HG03280 (cell line): Measurements from ENCODE around the gene FBLIM1.
"Not testable (repeated sequence)": the region's sequence is repeated elsewhere in the genome, so short reads cannot be mapped to it uniquely, and the experiment has no call there.

ENCODE experiments used
- ATAC-seq: cut with Tn5 transposase; IDR thresholded peaks from one replicate; pipeline ENCODE4 v1.9.1; 2021; ENCODE audit warnings: mild to moderate bottlenecking, moderate library complexity; ENCODE audit not compliant: unreplicated experiment

The FBLIM1 gene

GRCh38 chr1:15803380-15803779 is 44.8 kb downstream of the FBLIM1 start:
- ATAC-seq: no peak

GRCh38 chr1:15804060-15804459 is 45.5 kb downstream of the FBLIM1 start:
- no peak for ATAC-seq

DNA sequence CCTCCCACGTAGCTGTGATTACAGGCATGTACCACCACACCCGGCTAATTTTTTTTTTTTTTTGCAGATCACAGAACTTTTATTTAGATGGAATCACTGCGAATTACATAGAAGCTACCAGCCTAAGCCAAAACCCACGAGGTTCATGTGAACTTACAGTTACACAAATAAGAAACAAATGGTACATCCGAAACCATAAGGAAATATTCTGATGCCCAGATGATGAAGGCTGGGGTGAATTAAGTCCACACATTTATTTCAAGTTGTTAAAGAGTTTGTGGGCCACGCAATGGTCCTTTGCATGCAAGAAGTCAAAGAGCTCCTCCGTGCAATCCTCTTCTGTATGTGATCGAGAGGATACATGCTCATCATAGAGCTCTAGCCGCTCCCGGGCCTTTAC is 48.5 kb downstream of the FBLIM1 start:
- ATAC-seq: no peak

DNA sequence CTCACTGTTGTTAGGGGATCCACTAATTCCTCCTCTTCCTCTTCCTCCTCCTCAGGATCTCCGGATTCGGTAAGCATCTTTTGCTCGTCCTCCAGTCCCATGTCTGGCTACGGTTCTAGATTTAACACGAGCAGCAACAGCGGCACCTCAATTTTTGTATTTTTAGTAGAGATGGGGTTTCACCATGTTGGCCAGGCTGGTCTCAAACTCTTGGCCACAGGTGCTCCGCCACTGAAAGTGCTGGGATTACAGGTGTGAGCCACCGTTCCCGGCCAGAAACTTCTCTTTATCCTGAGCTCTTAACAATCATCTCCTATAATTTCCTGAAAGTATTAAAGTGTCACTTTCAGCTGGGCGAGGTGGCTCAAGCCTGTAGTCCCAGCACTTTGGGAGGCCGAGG is 49.0 kb downstream of the FBLIM1 start, which contains the start of gene UQCRHL:
UQCRHL (minus strand) TSS at position 101 of the 400 bp plus-strand sequence; CDS start at position 101, 0 bp downstream.
- not testable (repeated sequence) for ATAC-seq

DNA sequence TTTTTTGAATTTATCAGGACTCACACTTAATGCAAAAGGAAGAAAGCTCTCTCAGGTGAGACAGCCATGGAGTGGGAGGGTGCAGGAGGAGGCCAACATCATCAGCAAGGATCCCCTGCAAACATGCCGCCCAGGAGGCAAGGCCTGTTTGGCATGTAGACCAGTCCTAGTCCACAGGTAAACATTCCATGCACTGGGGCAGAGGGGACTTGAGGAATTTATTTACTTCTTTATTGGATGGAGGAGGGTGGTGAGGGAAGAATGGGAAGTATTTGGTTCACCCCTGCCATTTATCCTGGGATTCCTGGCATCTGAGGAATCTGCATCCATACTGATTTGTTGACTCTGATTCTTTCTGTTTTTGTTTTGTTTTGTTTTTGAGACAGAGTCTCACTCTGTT is 50.4 kb downstream of the FBLIM1 start:
- ATAC-seq: no peak

- no peak for ATAC-seq
Measured at GRCh38 chr1:15810073-15810472, 51.5 kb downstream of the FBLIM1 start.

DNA sequence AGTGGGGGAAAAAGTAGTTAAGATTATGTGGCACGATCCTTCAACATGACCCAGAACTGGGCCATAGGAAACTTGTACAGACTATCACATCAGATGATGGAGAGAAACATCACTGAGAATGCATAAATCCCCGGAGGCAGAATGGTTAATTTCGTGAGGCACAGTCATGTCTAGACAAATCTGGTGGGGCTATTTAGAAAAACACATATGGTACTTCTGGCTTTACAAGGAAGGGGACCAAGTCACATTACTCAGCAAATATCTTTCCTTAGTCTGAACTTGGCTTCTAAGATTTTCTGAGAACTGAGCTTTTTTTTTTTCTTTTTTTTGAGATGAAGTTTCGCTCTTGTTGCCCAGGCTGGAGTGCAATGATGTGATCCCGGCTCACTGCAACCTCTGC is 58.1 kb downstream of the FBLIM1 start:
- no peak for ATAC-seq

DNA sequence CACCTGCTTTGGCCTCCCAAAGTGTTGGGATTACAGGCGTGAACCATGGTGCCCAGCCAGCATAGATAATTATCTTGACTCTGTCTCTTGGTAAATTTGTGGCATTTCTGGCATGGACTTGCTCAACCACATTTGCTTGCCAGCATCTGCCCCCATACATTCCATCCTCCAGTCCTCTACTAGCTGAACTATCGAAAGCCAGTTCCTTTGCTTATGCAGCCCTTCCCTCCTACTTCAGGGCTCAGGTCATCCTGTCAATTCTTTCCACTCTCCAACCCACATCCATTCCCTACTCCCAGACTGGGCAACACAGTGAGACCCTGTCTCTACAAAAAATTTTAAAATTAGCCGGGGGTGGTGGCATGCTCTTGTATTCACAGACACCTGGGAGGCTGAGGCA is 61.9 kb downstream of the FBLIM1 start:
- no peak for ATAC-seq

DNA sequence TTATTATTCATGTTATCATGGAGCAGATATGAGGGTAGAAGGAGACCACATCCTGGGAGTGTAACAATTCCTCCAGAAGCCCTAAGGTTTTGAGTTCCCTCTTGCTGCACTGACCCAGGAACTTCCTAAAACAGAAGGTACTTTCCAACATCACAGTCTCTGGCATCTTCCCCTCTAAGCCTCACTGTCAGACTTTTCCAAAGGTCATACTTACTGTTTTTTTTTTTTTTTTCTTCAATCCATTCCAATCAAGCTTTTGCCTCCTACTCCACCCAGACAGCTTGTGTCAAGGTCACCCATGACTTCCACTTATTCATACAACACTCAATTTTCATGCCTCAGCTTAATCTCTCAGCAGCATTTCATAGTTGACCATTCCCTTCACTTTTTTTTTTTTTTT is 67.2 kb downstream of the FBLIM1 start:
- no peak for ATAC-seq

- ATAC-seq: no peak
Measured at GRCh38 chr1:15826810-15827507, 68.4 kb downstream of the FBLIM1 start.

GRCh38 chr1:15827567-15827966 is 69.0 kb downstream of the FBLIM1 start:
- not testable (repeated sequence) for ATAC-seq

DNA sequence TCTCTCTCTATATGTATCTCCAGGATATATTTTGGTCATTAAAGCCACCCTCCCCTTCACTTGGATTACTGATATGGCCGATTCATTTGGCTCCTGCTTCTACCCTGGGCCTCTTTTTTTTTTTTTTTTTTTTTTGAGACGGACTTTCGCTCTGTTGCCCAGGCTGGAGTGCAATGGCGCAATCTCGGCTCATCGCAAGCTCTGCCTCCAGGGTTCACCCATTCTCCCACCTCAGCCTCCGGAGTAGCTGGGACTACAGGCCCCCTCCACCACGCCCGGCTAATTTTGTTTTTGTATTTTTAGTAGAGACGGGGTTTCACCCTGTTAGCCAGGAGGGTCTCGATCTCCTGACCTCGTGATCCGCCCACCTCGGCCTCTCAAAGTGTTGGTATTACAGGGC is 70.3 kb downstream of the FBLIM1 start:
- not testable (repeated sequence) for ATAC-seq

DNA sequence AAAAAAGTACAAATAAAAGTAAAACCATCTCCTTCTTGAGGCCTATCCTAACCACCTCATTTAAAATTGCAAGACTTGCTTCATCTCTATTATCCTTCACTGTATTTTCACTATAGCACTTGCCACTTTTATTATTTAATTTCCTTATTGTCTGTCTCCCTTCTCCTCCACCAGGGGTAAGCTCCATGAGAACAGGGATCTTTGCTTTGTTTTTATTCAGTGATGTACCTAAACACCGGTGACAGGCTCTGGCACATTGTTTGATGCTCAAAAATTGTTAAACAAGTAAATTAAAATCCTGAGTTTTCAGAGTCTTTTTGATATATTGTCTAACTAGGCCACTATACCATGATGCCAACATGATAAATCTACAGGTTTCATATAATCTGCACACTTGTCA is 71.7 kb downstream of the FBLIM1 start:
- no peak for ATAC-seq

DNA sequence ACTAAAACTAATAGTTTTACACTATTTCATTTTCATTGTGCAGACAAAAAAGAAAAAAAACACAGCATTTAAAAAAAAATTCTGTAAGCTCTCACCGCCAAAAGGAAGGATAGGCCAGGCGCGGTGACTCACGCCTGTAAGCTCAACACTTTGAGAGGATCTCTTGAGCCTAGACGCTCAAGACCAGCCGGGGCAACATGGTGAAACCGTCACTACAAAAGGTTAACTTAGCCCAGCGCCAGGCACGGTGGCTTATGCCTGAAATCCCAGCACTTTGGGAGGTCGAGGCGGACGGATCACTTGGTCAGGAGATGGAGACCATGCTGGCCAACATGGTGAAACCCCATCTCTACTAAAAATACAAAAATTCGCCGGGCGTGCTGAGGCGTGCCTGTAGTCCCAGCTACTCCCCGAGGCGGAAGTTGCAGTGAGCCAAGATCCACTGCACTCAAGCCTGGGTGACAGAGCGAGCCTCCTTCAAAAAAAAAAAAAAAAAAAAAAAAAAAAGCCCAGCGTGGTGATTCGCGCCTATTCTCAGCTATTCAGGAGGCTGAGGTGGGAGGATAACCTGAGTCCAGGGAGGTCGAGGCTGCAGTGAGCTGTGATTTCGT is 74.6 kb downstream of the FBLIM1 start:
- no peak for ATAC-seq

DNA sequence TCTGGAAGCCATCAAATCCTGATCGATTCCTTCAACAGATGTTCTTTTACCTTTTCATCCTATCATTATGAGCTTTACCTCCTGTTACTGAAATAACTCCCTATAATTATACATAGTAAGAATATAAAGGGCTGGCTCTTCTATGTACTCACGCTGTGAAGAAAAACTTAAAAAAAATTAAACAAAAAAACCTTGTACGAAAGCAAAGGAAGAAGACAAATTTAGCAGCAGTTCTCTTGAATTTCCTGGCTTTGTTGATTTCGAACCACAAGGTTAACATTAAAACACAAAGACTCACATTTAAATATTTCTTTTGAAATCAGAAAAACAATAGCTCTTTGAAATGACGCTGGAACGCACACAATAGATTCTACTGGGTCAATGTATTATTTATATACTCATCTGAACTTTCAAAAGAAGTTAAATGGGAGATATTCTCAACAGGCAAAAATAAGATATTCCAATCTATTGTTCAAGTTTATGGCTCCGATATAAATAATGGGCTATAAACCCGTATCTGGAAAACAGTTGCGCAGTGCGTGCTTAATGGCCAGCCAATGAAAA is 75.3 kb downstream of the FBLIM1 start:
- ATAC-seq: no peak

DNA sequence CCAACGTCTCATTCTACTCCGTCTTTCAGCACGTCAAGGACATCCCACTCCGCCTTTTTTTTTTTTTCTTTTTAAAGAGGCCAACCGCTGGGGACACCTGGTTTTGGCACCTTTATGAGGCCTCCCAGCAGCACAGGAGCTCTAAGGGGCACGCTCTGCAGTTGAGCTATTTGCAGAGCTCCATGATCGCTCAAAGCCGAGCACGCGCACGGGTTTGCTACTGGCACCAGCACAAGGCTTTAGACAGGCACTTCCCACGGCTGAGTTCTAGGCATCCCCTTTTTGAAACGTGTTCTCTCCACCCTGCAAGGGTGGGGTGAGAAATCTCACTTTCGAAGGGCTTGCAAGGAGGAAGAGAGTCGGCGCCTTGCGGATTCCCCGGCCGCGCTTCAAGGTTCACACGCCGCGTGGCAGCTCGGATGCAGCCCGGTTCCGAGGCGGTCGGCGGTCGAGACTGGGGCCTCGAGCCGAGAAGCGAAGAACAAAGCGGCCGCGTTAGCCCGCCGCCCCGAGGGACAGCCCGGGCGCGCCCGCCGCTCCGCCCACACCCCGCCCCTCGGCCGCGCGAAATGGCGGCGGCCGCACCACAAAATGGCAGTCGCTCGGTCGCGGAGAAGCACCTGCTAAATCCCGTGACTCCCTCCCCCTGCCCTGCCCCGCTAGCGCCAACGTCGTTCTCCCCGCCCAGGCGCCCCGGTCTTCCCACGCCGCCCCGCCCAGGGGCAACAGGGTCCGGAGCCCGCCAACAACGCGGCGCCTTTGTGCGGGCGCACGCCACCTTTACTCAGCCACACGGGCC is 76.0 kb downstream of the FBLIM1 start:
- peak; percentile 49 for ATAC-seq

GRCh38 chr1:15835205-15835740 is 76.7 kb downstream of the FBLIM1 start:
- peak; percentile 2 for ATAC-seq

GRCh38 chr1:15835741-15836510 is 77.3 kb downstream of the FBLIM1 start:
- peak; percentile 48 for ATAC-seq
